Kidney (tissue), 14 donors: ENCODE measurements around the gene RASIP1. TPM values are rescaled to one million over a fixed set of nuclear protein-coding genes. Genes with fewer than 3 reads are reported as not detected.

Experiments
- DNase-seq, 5 donors: peaks; one replicate each; pipeline ENCODE4 v3.0.0-alpha.2; 2013 to 2020
- FAIRE-seq: peaks from 2 replicates; lab custom pipeline; 2012; peaks lifted over from hg19 to GRCh38; lab: Jason Lieb, UNC
- H3K27ac ChIP-seq, 2 donors: one replicate each; pipeline ENCODE4 v1.7.0; 2013; ENCODE audit warnings: low read depth in 2 of 2, low read length in 2 of 2, inconsistent platforms in 1 of 2
- H3K27me3 ChIP-seq: one replicate; pipeline ENCODE4 v1.7.1; 2013; ENCODE audit warnings: low read length, inconsistent platforms; ENCODE audit not compliant: control insufficient read depth, insufficient read depth
- H3K36me3 ChIP-seq, 3 donors: one replicate each; pipeline versions ENCODE4 v1.7.0 to v1.7.1; 2013; ENCODE audit warnings: low read length in 3 of 3, control low read depth in 1 of 3, inconsistent platforms in 1 of 3; ENCODE audit not compliant: insufficient read depth in 3 of 3, control insufficient read depth in 2 of 3
- H3K4me1 ChIP-seq, 3 donors: one replicate each; pipeline versions ENCODE4 v1.7.0 to v1.7.1; 2013; ENCODE audit warnings: low read length in 3 of 3, inconsistent platforms in 1 of 3, low read depth in 1 of 3; ENCODE audit not compliant: control insufficient read depth in 2 of 3, insufficient read depth in 2 of 3
- H3K4me3 ChIP-seq, 3 donors: one replicate each; pipeline versions ENCODE4 v1.7.0 to v1.8.1; 2013; ENCODE audit warnings: low read length in 3 of 3, control low read depth in 1 of 3, inconsistent platforms in 1 of 3
- H3K9ac ChIP-seq, 3 donors: one replicate each; pipeline versions ENCODE4 v1.7.0 to v1.7.1; 2013; ENCODE audit warnings: low read length in 3 of 3, control low read depth in 1 of 3, inconsistent platforms in 1 of 3
- H3K9me3 ChIP-seq, 3 donors: one replicate each; pipeline versions ENCODE4 v1.7.0 to v1.7.1; 2013; ENCODE audit warnings: low read length in 3 of 3, control low read depth in 1 of 3, inconsistent platforms in 1 of 3; ENCODE audit not compliant: control insufficient read depth in 2 of 3, insufficient read depth in 1 of 3
- CTCF ChIP-seq: IDR thresholded peaks from 3 replicates; pipeline ENCODE4 v1.5.1; 2012; ENCODE audit warnings: mild to moderate bottlenecking, moderate library complexity, borderline replicate concordance; ENCODE audit not compliant: insufficient read depth; ENCODE audit errors: extremely low read depth
- intact Hi-C: fragments of 100-400 bp; cut with DNase I; formaldehyde crosslinking; loops from one replicate; pipeline ENCODE4 v1.11.1; 2022
- polyA plus RNA-seq: library from polyadenylated mRNA; stranded (reverse); fragments of 350-450 nt; fragmentation: Illumina TruSeq; extraction: RNeasy Lipid Tissue Mini Kit (QIAGEN cat#74804); gene quantifications from one replicate; pipeline ENCODE4 v1.2.3, GENCODE V29; 2014; ENCODE audit warnings: low read depth, low replicate concordance; ENCODE audit not compliant: insufficient read depth
- total RNA-seq: library from RNA; stranded (reverse); fragmentation: NEBNext Ultra II Directional; extraction: Animal tissue kit (Norgen Biotek cat#: 25700); gene quantifications from one replicate; pipeline ENCODE4 v1.2.1, GENCODE V29; 2021
- donor health status: control.
- donor health status: control.
- donor health status: control.
- donor health status: control.
- donor health status: control.
- donor health status: DM: yes; HTN: yes; CAD: no.
- donor health status: Normal renal cell carcinoma (clear cell type).

RASIP1 gene
- total and polyA plus RNA-seq, 2 donors from 2014 or later: 13.6 to 23.3 TPM

- no peak overlapping the region for H3K4me3 ChIP-seq
- no peaks in the 10 kb centered on the region for H3K9me3 ChIP-seq
- H3K27ac ChIP-seq: no peak overlapping the region
- no peak for FAIRE-seq
- DNase-seq: no peak
- peaks cover 0 to 9% (median 0%) of the 10 kb centered on the region in 3 donors for H3K4me1 ChIP-seq
- peaks cover 4% of the 10 kb centered on the region for H3K27me3 ChIP-seq
- H3K36me3 ChIP-seq: no peaks in the 10 kb centered on the region
- intact Hi-C loops: no loop called here
- TF ChIP-seq CTCF: no peak
- no peak overlapping the region for H3K9ac ChIP-seq
These were observed 1.7 kb upstream of the RASIP1 start for GRCh38 chr19:48742096-48742495.

GRCh38 chr19:48741129-48741999 lies 954 bp upstream of the RASIP1 start:
- H3K4me1 ChIP-seq: peaks cover 0 to 9% (median 0%) of the 10 kb centered on the region in 3 donors

GRCh38 chr19:48739404-48740163 lies 826 bp downstream of the RASIP1 start:
- Histone ChIP-seq H3K27me3 (no peaks in the 10 kb centered on the region), H3K27ac (peak overlapping the region; percentile 60 to 78), H3K9me3 (no peaks in the 10 kb centered on the region), H3K9ac (peak overlapping the region in 1 of 3 donors; percentile 73), H3K4me3 (peak overlapping the region; percentile 7 to 63 (median 56)), H3K4me1 (peaks cover 0 to 9% (median 0%) of the 10 kb centered on the region in 3 donors), H3K36me3 (no peaks in the 10 kb centered on the region)
- intact Hi-C loops: no loop called here
- DNase-seq (peak in 2 of 5 donors; percentile 28 to 76), FAIRE-seq (no peak)
- TF ChIP-seq CTCF: no peak

More at GRCh38 chr19:48741129-48741999, 954 bp upstream of the RASIP1 start:
- peak overlapping the region in 2 of 3 donors; percentile 7 to 29 for H3K4me3 ChIP-seq
- TF ChIP-seq CTCF: no peak
- H3K9me3 ChIP-seq: no peaks in the 10 kb centered on the region
- H3K27ac ChIP-seq: peak overlapping the region; percentile 78 to 79
- no peak for FAIRE-seq
- H3K36me3 ChIP-seq: no peaks in the 10 kb centered on the region
- intact Hi-C loops: no loop called here
- H3K9ac ChIP-seq: peak overlapping the region in 1 of 3 donors; percentile 58
- H3K27me3 ChIP-seq: peaks cover 4% of the 10 kb centered on the region
- peak in 3 of 5 donors; percentile 31 to 84 (median 82) for DNase-seq
